Measurements from ENCODE around the gene HOXA11.

DNA sequence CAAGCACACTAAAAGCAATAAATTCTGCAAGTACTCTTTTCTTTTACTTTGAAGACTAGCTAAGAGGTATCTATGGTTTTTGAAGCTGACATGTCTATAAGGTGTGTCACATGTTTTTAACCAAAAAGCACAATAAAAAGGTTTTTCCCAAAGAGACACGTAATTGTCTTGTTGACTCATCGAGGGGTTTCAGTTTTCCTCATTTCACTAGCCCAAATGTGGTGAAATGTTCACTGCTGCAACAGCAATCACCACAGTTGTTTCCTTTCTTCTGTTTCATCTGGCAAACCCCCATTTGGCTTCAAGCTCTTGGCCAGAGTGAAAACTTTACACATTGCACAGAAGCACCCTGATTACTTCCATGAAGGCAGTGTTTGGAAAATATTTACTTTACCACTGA lies 50.6 kb downstream of the HOXA11 start:
- TF ChIP-seq, protein P1, sequence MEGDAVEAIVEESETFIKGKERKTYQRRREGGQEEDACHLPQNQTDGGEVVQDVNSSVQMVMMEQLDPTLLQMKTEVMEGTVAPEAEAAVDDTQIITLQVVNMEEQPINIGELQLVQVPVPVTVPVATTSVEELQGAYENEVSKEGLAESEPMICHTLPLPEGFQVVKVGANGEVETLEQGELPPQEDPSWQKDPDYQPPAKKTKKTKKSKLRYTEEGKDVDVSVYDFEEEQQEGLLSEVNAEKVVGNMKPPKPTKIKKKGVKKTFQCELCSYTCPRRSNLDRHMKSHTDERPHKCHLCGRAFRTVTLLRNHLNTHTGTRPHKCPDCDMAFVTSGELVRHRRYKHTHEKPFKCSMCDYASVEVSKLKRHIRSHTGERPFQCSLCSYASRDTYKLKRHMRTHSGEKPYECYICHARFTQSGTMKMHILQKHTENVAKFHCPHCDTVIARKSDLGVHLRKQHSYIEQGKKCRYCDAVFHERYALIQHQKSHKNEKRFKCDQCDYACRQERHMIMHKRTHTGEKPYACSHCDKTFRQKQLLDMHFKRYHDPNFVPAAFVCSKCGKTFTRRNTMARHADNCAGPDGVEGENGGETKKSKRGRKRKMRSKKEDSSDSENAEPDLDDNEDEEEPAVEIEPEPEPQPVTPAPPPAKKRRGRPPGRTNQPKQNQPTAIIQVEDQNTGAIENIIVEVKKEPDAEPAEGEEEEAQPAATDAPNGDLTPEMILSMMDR (IDR thresholded peaks at IDR 0.05; ENCODE audit: low read depth, low read length, missing input control) = no peak
- TF ChIP-seq, protein P2, sequence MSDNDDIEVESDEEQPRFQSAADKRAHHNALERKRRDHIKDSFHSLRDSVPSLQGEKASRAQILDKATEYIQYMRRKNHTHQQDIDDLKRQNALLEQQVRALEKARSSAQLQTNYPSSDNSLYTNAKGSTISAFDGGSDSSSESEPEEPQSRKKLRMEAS (IDR thresholded peaks at IDR 0.05) = no peak
- TF ChIP-seq TAF1 (conservative IDR thresholded peaks at IDR 0.05) (no peak), NR2F2 (IDR thresholded peaks at IDR 0.05) (no peak), JUND (IDR thresholded peaks at IDR 0.05) (no peak), RAD21 (IDR thresholded peaks at IDR 0.05) (no peak)
- TF ChIP-seq, protein P3, sequence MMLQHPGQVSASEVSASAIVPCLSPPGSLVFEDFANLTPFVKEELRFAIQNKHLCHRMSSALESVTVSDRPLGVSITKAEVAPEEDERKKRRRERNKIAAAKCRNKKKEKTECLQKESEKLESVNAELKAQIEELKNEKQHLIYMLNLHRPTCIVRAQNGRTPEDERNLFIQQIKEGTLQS (IDR thresholded peaks at IDR 0.05) = no peak
